ENCODE data around the gene TM9SF1. TPM values are rescaled to one million over a fixed set of nuclear protein-coding genes. Genes with fewer than 3 reads are reported as not detected.

The TM9SF1 gene
- total and polyA plus RNA-seq, 2 of the 13 experiments (the other 11 are each of a cell fraction or from before 2014, with no cell fraction given): 83.2 to 110 TPM

DNA sequence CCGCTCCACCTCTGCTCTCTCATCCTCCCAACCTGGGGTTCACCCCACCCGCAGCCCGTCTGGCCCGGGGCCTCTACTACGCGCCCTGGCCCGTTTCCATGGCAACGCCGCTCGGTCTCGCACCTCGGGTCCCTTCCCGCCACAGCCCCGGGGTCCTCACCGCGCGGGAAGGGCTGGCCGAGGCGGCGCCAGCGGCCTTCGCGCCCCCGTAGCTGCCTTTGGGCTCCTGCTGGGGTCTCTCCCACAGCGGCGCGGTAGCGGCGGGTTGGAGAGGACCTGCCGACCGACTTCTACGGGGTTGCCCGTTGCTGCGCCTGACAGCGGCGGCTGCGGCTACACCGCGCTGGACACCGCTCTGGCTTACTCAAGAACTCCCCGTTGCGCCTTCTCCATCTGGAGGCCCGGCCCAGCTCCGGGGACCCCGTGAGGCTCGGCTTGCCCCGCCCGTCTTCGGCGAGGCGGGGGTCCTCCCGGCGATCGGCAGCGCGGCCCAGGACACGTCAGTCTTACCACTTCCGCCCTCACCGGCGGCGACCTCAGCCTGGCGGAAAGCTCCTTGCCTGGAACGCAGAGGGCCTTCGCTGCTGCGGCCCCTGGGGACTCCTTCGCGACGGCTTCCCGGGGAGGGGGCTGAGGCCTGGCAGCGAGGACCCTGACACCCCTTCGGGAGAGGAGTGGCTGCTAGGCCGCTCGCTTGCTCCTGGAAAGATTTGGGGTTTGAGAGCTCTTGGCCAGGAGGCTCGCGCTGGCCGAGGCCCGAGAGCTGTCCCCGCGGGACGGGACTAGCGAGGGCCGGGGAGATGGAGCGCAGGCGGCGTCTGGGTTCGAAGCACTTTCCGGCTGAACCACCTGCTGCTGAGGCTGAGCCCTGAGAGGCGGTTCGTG lies at the start of gene TM9SF1 (continued):
- TF ChIP-seq ATM (IDR thresholded peaks at IDR 0.05; ENCODE audit: borderline replicate concordance): no peak
- TF ChIP-seq, protein P1, sequence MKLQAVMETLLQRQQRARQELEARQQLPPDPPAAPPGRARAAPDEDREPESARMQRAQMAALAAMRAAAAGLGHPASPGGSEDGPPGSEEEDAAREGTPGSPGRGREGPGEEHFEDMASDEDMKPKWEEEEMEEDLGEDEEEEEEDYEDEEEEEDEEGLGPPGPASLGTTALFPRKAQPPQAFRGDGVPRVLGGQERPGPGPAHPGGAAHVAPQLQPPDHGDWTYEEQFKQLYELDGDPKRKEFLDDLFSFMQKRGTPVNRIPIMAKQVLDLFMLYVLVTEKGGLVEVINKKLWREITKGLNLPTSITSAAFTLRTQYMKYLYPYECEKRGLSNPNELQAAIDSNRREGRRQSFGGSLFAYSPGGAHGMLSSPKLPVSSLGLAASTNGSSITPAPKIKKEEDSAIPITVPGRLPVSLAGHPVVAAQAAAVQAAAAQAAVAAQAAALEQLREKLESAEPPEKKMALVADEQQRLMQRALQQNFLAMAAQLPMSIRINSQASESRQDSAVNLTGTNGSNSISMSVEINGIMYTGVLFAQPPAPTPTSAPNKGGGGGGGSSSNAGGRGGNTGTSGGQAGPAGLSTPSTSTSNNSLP (IDR thresholded peaks at IDR 0.05; ENCODE audit: low read depth, low read length): peak; percentile 9; the same call in 1 of the 2 replicates
- peak; percentile 91 for TF ChIP-seq ZMYM4 (CRISPR knock-in tag; IDR thresholded peaks at IDR 0.05)
- peak; percentile 87 for TF ChIP-seq ZNF572 (CRISPR knock-in tag; IDR thresholded peaks at IDR 0.05)
- peak; percentile 62 for TF ChIP-seq NFYB (CRISPR knock-in tag; IDR thresholded peaks at IDR 0.05)
- TF ChIP-seq, protein P2, sequence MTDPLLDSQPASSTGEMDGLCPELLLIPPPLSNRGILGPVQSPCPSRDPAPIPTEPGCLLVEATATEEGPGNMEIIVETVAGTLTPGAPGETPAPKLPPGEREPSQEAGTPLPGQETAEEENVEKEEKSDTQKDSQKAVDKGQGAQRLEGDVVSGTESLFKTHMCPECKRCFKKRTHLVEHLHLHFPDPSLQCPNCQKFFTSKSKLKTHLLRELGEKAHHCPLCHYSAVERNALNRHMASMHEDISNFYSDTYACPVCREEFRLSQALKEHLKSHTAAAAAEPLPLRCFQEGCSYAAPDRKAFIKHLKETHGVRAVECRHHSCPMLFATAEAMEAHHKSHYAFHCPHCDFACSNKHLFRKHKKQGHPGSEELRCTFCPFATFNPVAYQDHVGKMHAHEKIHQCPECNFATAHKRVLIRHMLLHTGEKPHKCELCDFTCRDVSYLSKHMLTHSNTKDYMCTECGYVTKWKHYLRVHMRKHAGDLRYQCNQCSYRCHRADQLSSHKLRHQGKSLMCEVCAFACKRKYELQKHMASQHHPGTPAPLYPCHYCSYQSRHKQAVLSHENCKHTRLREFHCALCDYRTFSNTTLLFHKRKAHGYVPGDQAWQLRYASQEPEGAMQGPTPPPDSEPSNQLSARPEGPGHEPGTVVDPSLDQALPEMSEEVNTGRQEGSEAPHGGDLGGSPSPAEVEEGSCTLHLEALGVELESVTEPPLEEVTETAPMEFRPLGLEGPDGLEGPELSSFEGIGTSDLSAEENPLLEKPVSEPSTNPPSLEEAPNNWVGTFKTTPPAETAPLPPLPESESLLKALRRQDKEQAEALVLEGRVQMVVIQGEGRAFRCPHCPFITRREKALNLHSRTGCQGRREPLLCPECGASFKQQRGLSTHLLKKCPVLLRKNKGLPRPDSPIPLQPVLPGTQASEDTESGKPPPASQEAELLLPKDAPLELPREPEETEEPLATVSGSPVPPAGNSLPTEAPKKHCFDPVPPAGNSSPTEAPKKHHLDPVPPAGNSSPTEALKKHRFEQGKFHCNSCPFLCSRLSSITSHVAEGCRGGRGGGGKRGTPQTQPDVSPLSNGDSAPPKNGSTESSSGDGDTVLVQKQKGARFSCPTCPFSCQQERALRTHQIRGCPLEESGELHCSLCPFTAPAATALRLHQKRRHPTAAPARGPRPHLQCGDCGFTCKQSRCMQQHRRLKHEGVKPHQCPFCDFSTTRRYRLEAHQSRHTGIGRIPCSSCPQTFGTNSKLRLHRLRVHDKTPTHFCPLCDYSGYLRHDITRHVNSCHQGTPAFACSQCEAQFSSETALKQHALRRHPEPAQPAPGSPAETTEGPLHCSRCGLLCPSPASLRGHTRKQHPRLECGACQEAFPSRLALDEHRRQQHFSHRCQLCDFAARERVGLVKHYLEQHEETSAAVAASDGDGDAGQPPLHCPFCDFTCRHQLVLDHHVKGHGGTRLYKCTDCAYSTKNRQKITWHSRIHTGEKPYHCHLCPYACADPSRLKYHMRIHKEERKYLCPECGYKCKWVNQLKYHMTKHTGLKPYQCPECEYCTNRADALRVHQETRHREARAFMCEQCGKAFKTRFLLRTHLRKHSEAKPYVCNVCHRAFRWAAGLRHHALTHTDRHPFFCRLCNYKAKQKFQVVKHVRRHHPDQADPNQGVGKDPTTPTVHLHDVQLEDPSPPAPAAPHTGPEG (CRISPR knock-in tag; IDR thresholded peaks at IDR 0.05): peak; percentile 85
- TF ChIP-seq ZBTB3 (CRISPR knock-in tag; IDR thresholded peaks at IDR 0.05; ENCODE audit: borderline replicate concordance, low read depth): peak; percentile 96
- peak; percentile 80 for TF ChIP-seq HOXD1 (CRISPR knock-in tag; IDR thresholded peaks at IDR 0.05)
- TF ChIP-seq, protein P3, sequence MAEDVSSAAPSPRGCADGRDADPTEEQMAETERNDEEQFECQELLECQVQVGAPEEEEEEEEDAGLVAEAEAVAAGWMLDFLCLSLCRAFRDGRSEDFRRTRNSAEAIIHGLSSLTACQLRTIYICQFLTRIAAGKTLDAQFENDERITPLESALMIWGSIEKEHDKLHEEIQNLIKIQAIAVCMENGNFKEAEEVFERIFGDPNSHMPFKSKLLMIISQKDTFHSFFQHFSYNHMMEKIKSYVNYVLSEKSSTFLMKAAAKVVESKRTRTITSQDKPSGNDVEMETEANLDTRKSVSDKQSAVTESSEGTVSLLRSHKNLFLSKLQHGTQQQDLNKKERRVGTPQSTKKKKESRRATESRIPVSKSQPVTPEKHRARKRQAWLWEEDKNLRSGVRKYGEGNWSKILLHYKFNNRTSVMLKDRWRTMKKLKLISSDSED (CRISPR knock-in tag; IDR thresholded peaks at IDR 0.05): peak; percentile 85; the same call in 1 of the 2 replicates
- TF ChIP-seq, protein P4, sequence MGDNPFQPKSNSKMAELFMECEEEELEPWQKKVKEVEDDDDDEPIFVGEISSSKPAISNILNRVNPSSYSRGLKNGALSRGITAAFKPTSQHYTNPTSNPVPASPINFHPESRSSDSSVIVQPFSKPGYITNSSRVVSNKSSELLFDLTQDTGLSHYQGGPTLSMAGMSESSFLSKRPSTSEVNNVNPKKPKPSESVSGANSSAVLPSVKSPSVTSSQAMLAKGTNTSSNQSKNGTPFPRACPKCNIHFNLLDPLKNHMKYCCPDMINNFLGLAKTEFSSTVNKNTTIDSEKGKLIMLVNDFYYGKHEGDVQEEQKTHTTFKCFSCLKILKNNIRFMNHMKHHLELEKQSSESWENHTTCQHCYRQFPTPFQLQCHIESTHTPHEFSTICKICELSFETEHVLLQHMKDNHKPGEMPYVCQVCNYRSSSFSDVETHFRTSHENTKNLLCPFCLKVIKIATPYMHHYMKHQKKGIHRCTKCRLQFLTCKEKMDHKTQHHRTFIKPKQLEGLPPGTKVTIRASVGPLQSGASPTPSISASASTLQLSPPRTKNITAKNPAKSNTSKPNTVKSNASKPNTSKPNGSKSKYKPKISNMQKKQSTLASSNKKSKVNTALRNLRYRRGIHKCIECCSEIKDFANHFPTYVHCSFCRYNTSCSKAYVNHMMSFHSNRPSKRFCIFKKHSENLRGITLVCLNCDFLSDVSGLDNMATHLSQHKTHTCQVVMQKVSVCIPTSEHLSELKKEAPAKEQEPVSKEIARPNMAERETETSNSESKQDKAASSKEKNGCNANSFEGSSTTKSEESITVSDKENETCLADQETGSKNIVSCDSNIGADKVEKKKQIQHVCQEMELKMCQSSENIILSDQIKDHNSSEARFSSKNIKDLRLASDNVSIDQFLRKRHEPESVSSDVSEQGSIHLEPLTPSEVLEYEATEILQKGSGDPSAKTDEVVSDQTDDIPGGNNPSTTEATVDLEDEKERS (CRISPR knock-in tag; IDR thresholded peaks at IDR 0.05): peak; percentile 99
- TF ChIP-seq ARID2 (CRISPR knock-in tag; IDR thresholded peaks at IDR 0.05; ENCODE audit: borderline replicate concordance): peak; percentile 95
- peak; percentile 94 for TF ChIP-seq ZIK1 (CRISPR knock-in tag; IDR thresholded peaks at IDR 0.05; ENCODE audit: borderline replicate concordance, low read depth)
- peak; percentile 99 for TF ChIP-seq ZNF883 (CRISPR knock-in tag; IDR thresholded peaks at IDR 0.05; ENCODE audit: not compliant biosample characterization)
- TF ChIP-seq, protein P5, sequence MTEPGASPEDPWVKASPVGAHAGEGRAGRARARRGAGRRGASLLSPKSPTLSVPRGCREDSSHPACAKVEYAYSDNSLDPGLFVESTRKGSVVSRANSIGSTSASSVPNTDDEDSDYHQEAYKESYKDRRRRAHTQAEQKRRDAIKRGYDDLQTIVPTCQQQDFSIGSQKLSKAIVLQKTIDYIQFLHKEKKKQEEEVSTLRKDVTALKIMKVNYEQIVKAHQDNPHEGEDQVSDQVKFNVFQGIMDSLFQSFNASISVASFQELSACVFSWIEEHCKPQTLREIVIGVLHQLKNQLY (CRISPR knock-in tag; IDR thresholded peaks at IDR 0.05): no peak; the same call in none of the 2 replicates
- peak; percentile 80; the same call in 1 of the 2 replicates for TF ChIP-seq RCOR2 (CRISPR knock-in tag; IDR thresholded peaks at IDR 0.05)
